Dedifferentiated amniotic fluid mesenchymal stem cell (primary cell): ENCODE results near the gene TBC1D1.

Experiments used
- DNase-seq: peaks from one replicate; pipeline ENCODE4 v3.0.0-alpha.2; 2016; ENCODE audit errors: extremely low spot score

Gene TBC1D1

GRCh38 chr4:38049545-38050170 lies 158.8 kb downstream of the TBC1D1 start:
- DNase-seq, result no peak

DNA sequence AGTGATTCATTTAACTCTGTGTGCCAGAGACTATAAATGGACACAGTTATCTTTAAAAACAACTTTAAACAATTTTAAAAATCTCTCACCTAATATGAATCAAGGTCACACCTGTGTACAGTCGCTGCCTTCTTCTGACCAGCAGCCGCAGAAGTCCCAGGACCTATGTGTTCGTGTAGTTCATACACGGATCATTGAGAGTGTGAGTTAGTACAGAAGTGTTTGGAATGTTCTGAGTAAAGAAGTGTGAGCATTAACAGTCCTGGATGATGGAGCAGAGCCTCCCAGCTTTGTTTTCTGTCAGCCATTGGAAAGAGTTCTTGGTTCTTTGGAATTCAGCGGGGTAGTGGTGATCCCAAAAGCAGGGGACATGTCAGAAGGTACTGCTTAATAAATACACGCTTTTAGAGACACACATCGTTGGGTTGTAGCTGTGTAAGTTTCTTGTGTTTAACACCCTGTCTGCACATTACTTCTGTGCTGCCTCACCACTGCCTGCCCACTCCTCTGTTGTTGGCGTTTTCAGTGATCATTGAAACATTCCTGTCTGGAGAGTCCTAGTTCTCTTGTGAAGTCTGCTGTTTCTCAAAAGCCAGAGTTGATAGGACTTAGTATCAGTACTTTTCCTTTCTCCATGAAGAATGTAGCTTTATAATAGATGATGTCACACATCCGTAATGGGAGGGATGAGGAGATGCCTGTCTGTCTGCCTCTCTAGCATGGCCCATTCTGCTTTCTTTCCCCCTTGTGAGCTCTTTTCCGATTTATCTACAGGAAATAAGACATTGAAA lies 159.9 kb downstream of the TBC1D1 start:
- DNase-seq, result no peak

- no peak for DNase-seq
Measured at GRCh38 chr4:38055566-38055965, 164.7 kb downstream of the TBC1D1 start.

GRCh38 chr4:38056011-38056685 lies 165.3 kb downstream of the TBC1D1 start:
- no peak for DNase-seq

DNA sequence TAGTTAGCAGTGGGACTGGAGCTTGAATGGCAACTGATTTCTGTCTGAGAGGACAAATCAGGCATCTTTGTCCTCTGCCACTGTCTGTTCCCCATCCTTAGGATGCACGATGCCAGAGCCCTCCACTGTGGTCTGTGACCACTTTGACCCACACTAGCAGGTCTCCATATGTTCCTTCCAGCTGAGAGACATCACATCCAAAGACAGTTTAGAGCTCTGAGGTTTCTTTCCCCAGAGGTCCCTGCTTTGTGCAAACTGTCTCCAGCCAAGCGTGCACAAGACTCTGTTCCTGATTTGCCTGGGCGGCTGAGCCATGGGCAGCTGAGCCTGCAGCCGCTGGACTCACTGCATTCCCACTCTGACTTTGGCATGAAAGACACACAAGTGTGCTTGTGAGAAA lies 167.3 kb downstream of the TBC1D1 start:
- DNase-seq, result no peak

DNA sequence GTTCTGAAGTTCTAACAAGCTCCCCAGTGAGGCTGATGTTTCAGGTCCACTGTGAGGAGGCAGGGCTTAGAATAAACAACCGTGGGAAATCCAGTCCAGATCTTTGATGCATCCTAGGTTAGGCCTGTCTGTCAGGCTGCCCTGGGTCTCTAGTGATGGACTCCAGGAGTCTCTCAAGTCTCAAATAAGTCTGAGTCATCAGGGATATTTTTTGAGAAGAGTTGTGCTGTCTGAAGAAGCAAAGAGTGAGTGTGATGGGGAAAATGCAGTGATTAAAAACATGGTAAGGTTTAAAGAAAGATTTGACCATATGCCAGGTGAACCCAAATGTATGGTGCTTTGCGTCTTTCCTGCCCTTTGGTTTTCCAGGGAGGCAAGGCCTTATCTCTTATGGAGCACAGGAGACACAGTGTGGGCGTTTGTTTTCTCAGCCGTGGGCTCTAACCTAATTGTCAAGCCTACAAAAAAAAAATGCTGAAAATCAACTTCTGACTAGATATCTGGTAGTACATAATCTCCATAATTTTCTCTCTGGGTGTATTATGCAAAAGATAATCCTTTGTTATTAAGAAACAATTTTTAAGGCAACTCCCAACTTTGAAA lies 170.0 kb downstream of the TBC1D1 start:
- DNase-seq, result no peak

GRCh38 chr4:38062088-38062775 lies 171.3 kb downstream of the TBC1D1 start:
- DNase-seq, result peak; percentile 74

- DNase-seq, result no peak
Measured at GRCh38 chr4:38062776-38063097, 171.9 kb downstream of the TBC1D1 start.

GRCh38 chr4:38065176-38065575 lies 174.3 kb downstream of the TBC1D1 start:
- no peak for DNase-seq

DNA sequence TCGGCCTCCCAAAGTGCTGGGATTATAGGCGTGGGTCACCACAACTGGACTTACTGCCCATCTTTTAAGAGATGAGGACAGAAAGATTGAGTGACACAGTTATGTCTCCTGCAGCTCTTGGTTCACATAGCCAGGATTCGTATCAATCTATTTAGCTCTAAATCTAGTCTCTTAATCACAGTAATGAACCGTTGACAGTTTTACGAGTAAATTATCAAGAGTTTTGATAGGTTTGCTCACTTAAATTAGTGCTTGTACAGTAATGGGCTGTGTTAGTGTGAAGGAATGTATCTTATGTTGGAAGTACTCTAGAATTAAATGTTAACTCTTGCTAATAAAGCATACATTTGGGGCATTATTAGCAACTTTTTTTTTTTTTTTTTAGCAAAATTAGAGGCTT lies 175.0 kb downstream of the TBC1D1 start:
- no peak for DNase-seq

DNA sequence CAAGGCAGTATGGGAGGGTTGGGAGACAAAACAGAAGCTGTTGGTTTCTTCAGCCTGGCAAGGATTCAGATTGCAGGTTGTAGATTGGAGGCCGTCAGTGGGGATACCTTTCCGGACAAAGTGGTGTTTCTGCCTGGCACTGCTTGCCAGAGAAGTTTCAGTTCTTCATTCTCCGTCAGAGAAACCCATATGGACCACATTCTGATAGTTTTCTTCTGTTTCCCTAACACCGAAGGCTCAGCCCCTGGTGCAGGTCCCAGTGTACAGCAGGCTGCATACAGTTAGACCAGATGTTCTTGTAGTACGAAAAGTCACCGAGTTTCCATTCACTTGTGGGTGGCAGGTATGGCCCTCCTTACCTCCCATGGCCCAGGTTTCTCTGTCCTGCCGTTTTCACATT lies 176.6 kb downstream of the TBC1D1 start:
- no peak for DNase-seq

GRCh38 chr4:38068107-38068506 lies 177.2 kb downstream of the TBC1D1 start:
- no peak for DNase-seq

DNA sequence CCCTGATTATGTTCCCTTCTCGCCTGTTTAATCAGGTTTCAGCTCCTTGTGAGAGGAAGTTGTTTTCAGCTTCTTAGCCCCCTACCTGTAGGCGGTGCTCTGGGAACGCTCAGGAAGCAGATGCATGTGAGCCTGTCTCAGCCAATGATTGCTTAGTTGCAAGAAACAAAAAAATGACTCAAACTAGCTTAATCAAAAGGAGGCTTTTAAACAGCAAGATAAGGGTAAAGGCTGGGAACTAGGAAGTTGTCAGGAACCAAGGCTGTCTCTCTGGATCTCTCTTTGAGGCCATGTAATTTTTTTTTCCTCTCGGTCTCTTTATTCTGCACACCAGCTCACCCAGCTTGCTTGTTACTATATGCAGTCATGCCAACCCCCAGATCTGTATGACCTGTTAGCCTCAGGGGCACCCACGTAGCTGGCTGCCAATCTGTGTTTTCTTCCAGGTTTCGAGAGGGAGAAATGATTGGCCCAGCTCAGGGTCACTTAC lies 178.4 kb downstream of the TBC1D1 start:
- no peak for DNase-seq

DNA sequence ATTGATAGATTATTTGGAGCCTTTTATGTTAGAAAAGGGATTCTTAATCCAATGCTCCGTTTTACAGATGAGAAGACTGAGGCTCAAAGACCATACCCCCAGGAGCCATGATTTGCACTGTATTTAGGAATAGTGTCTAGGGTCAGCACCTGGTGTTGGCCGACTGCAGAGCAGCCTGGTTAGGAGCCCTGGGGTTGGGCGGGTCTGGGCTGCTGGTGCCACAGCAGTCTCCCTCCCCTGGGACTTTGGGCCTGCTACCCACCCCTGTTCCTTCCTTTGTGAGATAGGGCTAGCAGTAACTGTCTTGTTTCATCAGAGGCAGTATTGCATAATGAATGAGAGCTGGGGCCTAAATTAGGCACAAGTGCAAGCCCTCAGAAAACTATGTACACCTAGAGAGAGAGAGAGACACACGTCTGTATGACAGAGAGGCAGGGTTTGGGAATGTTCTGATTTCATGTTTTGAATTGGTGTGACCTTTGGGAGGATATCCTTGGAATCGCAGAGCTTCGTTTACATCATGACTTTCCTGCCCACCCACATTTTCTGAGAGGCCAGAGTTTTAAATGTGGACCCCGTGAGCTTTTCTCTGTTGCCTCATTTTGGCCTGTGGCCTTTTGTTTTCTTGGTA lies 181.0 kb downstream of the TBC1D1 start:
- DNase-seq, result no peak

GRCh38 chr4:38072578-38072977 lies 181.7 kb downstream of the TBC1D1 start:
- DNase-seq, result no peak

DNA sequence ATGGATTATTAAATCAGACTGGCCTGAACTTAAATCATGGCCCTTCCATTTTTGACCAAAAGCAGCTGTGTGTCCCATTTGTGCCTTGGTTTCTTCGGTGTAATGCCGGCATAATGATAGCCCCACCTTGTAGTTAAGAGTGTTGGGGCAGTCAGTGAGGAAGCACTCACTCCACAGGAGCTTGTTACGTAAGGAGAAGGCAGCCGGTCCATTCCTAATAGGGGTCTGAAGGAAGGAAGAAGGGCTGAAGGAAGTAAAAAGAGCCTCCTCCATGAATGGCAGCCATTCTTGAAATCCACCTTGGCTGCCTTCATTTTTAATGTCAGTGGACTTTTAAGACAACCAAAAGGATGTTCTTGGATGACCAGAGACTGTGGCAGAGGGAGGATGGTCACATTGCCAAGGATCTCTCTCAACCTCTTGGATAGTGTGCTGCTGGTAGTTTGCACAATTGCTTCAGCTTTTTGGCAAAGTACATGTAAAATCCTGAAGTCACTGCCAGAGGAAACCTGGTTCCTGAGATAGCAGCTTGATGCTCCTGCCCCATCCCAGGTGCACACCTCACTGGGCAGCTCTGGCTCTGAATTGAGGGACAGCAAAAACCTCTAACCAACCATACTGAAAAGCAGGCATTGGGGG lies 182.8 kb downstream of the TBC1D1 start:
- no peak for DNase-seq

DNA sequence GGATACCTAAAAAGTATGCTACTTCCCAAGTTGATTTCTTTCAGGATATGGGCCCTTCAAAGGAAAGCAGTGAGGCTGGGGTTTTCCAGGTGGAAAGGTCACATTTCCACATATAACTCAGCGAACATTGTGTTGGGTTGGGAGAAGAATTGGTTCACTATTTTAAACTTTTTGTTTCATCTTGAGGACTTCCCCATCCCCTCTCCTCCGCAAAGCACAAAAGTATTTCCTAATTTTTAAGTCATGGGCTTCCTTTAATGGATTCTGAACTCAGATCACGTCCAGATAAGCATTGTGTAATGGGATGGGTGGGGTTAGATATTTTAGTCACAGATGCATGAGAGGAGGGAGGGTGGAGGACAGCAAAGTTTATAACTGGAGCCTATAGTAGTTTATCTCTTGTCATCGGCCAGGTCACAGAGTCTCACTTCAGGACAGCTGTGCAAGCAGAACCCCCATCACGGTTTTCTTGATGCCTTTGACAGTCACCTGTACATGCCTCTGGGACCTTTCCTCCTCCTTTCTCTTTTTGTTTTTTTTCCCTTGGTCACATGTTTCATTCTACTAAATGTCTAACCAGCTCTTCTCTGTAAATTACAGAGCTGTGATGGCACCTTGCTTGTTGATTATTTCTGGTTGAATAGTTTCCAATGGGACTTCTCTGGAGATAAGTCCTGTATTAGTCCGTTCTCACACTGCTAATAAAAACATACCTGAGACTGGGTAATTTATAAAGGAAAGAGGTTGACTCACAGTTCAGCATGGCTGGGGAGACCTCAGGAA lies 184.7 kb downstream of the TBC1D1 start:
- DNase-seq, result no peak

GRCh38 chr4:38076153-38076669 lies 185.3 kb downstream of the TBC1D1 start:
- DNase-seq, result no peak

- DNase-seq, result no peak
Measured at GRCh38 chr4:38077791-38078489, 187.1 kb downstream of the TBC1D1 start.
